GM18867 (cell line): ENCODE results near the gene SEC16A.

Source experiments
- ATAC-seq: cut with Tn5 transposase; IDR thresholded peaks from one replicate; pipeline ENCODE4 v1.9.1; 2021; ENCODE audit warnings: mild to moderate bottlenecking, moderate library complexity; ENCODE audit not compliant: unreplicated experiment

The SEC16A gene

GRCh38 chr9:136466155-136466541, 16.7 kb downstream of the SEC16A start:
- no peak for ATAC-seq

- no peak for ATAC-seq
Observed at GRCh38 chr9:136465500-136466154, 17.2 kb downstream of the SEC16A start.

GRCh38 chr9:136464241-136464640, 18.6 kb downstream of the SEC16A start:
- no peak for ATAC-seq

- ATAC-seq: no peak
Observed at GRCh38 chr9:136463578-136463977, 19.3 kb downstream of the SEC16A start.

- ATAC-seq: no peak
Observed at GRCh38 chr9:136462664-136463063, 20.2 kb downstream of the SEC16A start.

GRCh38 chr9:136460772-136461325, 22.0 kb downstream of the SEC16A start:
- ATAC-seq: no peak

- no peak for ATAC-seq
Observed at GRCh38 chr9:136459425-136459824, 23.4 kb downstream of the SEC16A start.

- no peak for ATAC-seq
Observed at GRCh38 chr9:136457326-136457725, 25.5 kb downstream of the SEC16A start.

GRCh38 chr9:136456258-136456657, 26.6 kb downstream of the SEC16A start:
- no peak for ATAC-seq

GRCh38 chr9:136455043-136456002, 27.5 kb downstream of the SEC16A start:
- ATAC-seq: no peak

GRCh38 chr9:136454026-136454796, 28.6 kb downstream of the SEC16A start:
- no peak for ATAC-seq

GRCh38 chr9:136453326-136453725, 29.5 kb downstream of the SEC16A start:
- no peak for ATAC-seq

GRCh38 chr9:136451221-136451877, 31.5 kb downstream of the SEC16A start:
- ATAC-seq: no peak

GRCh38 chr9:136448655-136449054, 34.2 kb downstream of the SEC16A start:
- no peak for ATAC-seq

GRCh38 chr9:136447173-136447778, 35.6 kb downstream of the SEC16A start:
- ATAC-seq: no peak

GRCh38 chr9:136445799-136446198, 37.0 kb downstream of the SEC16A start:
- ATAC-seq: no peak

- ATAC-seq: no peak
Observed at GRCh38 chr9:136444102-136444501, 38.7 kb downstream of the SEC16A start.

- no peak for ATAC-seq
Observed at GRCh38 chr9:136443687-136444086, 39.2 kb downstream of the SEC16A start.

GRCh38 chr9:136443087-136443486, 39.8 kb downstream of the SEC16A start:
- ATAC-seq: no peak

- ATAC-seq: no peak
Observed at GRCh38 chr9:136442265-136442664, 40.6 kb downstream of the SEC16A start.
